ENCODE results near the gene EEF1AKMT3. TPM values are rescaled to one million over a fixed set of nuclear protein-coding genes. Genes with fewer than 3 reads are reported as not detected.
"Not testable (repeated sequence)": the region's sequence is repeated elsewhere in the genome, so short reads cannot be mapped to it uniquely, and the experiment has no call there.

EEF1AKMT3 gene
- polyA plus RNA-seq, 6 donors from 2014 or later = 0.09 to 0.53 (median 0.47) TPM; not detected in 2

GRCh38 chr12:57817261-57817989 lies 45.0 kb downstream of the EEF1AKMT3 start:
- Mint-ChIP-seq H3K9me3 (no peaks in the 10 kb centered on the region), H3K27me3 (no peaks in the 10 kb centered on the region), H3K4me1 (peaks cover 0 to 8% (median 6%) of the 10 kb centered on the region in 3 donors), H3K4me3 (no peak overlapping the region), H3K36me3 (peaks cover 0 to 6% of the 10 kb centered on the region in 2 donors), H3K27ac (peak overlapping the region in 1 of 6 donors; percentile 26)
- DNase-seq (no peak), ATAC-seq (ENCODE audit: low read depth in 2 of 2) (no peak)

GRCh38 chr12:57817990-57818331 lies 45.5 kb downstream of the EEF1AKMT3 start:
- H3K9me3 Mint-ChIP-seq, H3K27me3 Mint-ChIP-seq: not testable (repeated sequence)
- peak overlapping the region in 1 of 6 donors; percentile 72 for H3K27ac Mint-ChIP-seq

GRCh38 chr12:57820119-57820518 lies 47.7 kb downstream of the EEF1AKMT3 start:
- H3K27ac Mint-ChIP-seq; H3K27me3 Mint-ChIP-seq; H3K4me3 Mint-ChIP-seq; DNase-seq; ATAC-seq (ENCODE audit: low read depth in 2 of 2); H3K9me3 Mint-ChIP-seq; H3K4me1 Mint-ChIP-seq: not testable (repeated sequence)
- peaks cover 0 to 19% of the 10 kb centered on the region in 2 donors for H3K36me3 Mint-ChIP-seq

More at GRCh38 chr12:57817990-57818331, 45.5 kb downstream of the EEF1AKMT3 start:
- not testable (repeated sequence) for DNase-seq; H3K36me3 Mint-ChIP-seq; H3K4me3 Mint-ChIP-seq; H3K4me1 Mint-ChIP-seq; ATAC-seq (ENCODE audit: low read depth in 2 of 2)

GRCh38 chr12:57821015-57821414 lies 48.6 kb downstream of the EEF1AKMT3 start:
- Mint-ChIP-seq H3K4me3 (peak overlapping the region in 1 of 8 donors; percentile 15), H3K36me3 (peaks cover 0 to 28% of the 10 kb centered on the region in 2 donors), H3K27ac (peak overlapping the region in 4 of 6 donors; percentile 32 to 63 (median 48)), H3K4me1 (peaks cover 2 to 12% (median 8%) of the 10 kb centered on the region in 3 donors)
- not testable (repeated sequence) for ATAC-seq (ENCODE audit: low read depth in 2 of 2); H3K9me3 Mint-ChIP-seq; H3K27me3 Mint-ChIP-seq; DNase-seq

GRCh38 chr12:57821474-57822214 lies 49.2 kb downstream of the EEF1AKMT3 start:
- Mint-ChIP-seq H3K9me3 (no peaks in the 10 kb centered on the region), H3K36me3 (peaks cover 0 to 28% of the 10 kb centered on the region in 2 donors), H3K4me1 (peaks cover 2 to 12% (median 8%) of the 10 kb centered on the region in 3 donors), H3K27ac (peak overlapping the region in 3 of 6 donors; percentile 33 to 83 (median 39)), H3K4me3 (no peak overlapping the region), H3K27me3 (no peaks in the 10 kb centered on the region)
- DNase-seq (no peak), ATAC-seq (ENCODE audit: low read depth in 2 of 2) (no peak)

GRCh38 chr12:57822392-57823130 lies 50.1 kb downstream of the EEF1AKMT3 start:
- H3K27me3 Mint-ChIP-seq = no peaks in the 10 kb centered on the region
- ATAC-seq (ENCODE audit: low read depth in 2 of 2) (no peak), DNase-seq (no peak)
- H3K36me3 Mint-ChIP-seq = peaks cover 4 to 28% of the 10 kb centered on the region in 2 donors
- peaks cover 2 to 17% (median 8%) of the 10 kb centered on the region in 3 donors for H3K4me1 Mint-ChIP-seq
- H3K9me3 Mint-ChIP-seq = no peaks in the 10 kb centered on the region
- H3K4me3 Mint-ChIP-seq = no peak overlapping the region
- peak overlapping the region in 4 of 6 donors; percentile 24 to 65 (median 48) for H3K27ac Mint-ChIP-seq

- Mint-ChIP-seq H3K27me3 (no peaks in the 10 kb centered on the region), H3K4me1 (peaks cover 2 to 16% (median 5%) of the 10 kb centered on the region in 3 donors), H3K27ac (no peak overlapping the region), H3K36me3 (peaks cover 4 to 26% of the 10 kb centered on the region in 2 donors), H3K9me3 (no peaks in the 10 kb centered on the region), H3K4me3 (peak overlapping the region in 1 of 8 donors; percentile 41)
- ATAC-seq (ENCODE audit: low read depth in 2 of 2) (no peak), DNase-seq (no peak)
Measured at GRCh38 chr12:57823131-57823907, 50.9 kb downstream of the EEF1AKMT3 start.

GRCh38 chr12:57823908-57824640 lies 51.7 kb downstream of the EEF1AKMT3 start:
- no peaks in the 10 kb centered on the region for H3K9me3 Mint-ChIP-seq
- no peaks in the 10 kb centered on the region for H3K27me3 Mint-ChIP-seq
- DNase-seq (no peak), ATAC-seq (ENCODE audit: low read depth in 2 of 2) (no peak)
- H3K4me3 Mint-ChIP-seq = no peak overlapping the region
- peaks cover 3 to 16% (median 4%) of the 10 kb centered on the region in 3 donors for H3K4me1 Mint-ChIP-seq
- no peak overlapping the region for H3K27ac Mint-ChIP-seq
- H3K36me3 Mint-ChIP-seq = peaks cover 4 to 22% of the 10 kb centered on the region in 2 donors

- Mint-ChIP-seq H3K36me3 (peaks cover 4 to 22% of the 10 kb centered on the region in 2 donors), H3K27ac (peak overlapping the region in 4 of 6 donors; percentile 57 to 86 (median 84)), H3K9me3 (no peaks in the 10 kb centered on the region), H3K4me1 (peaks cover 12 to 17% (median 14%) of the 10 kb centered on the region in 3 donors), H3K4me3 (no peak overlapping the region), H3K27me3 (no peaks in the 10 kb centered on the region)
- no peak for ATAC-seq (ENCODE audit: low read depth in 2 of 2)
- no peak for DNase-seq
Measured at GRCh38 chr12:57825451-57825850, 53.0 kb downstream of the EEF1AKMT3 start.

- H3K27ac Mint-ChIP-seq = peak overlapping the region in 1 of 6 donors; percentile 22
Measured at GRCh38 chr12:57826400-57826799, 54.0 kb downstream of the EEF1AKMT3 start.

GRCh38 chr12:57826966-57827365 lies 54.6 kb downstream of the EEF1AKMT3 start:
- no peaks in the 10 kb centered on the region for H3K9me3 Mint-ChIP-seq
- H3K36me3 Mint-ChIP-seq = peaks cover 4 to 22% of the 10 kb centered on the region in 2 donors
- H3K27me3 Mint-ChIP-seq = no peaks in the 10 kb centered on the region

More at GRCh38 chr12:57826400-57826799, 54.0 kb downstream of the EEF1AKMT3 start:
- peaks cover 14 to 20% (median 15%) of the 10 kb centered on the region in 3 donors for H3K4me1 Mint-ChIP-seq
- H3K27me3 Mint-ChIP-seq = no peaks in the 10 kb centered on the region
- no peak for DNase-seq
- H3K4me3 Mint-ChIP-seq = no peak overlapping the region
- H3K9me3 Mint-ChIP-seq = no peaks in the 10 kb centered on the region
- H3K36me3 Mint-ChIP-seq = peaks cover 4 to 22% of the 10 kb centered on the region in 2 donors
- ATAC-seq (ENCODE audit: low read depth in 2 of 2) = no peak

More at GRCh38 chr12:57826966-57827365, 54.6 kb downstream of the EEF1AKMT3 start:
- Mint-ChIP-seq H3K27ac (no peak overlapping the region), H3K4me1 (peaks cover 20 to 26% (median 21%) of the 10 kb centered on the region in 3 donors), H3K4me3 (no peak overlapping the region)
- ATAC-seq (ENCODE audit: low read depth in 2 of 2) (no peak), DNase-seq (no peak)

All from naive B cell (primary cell).